Measurements from ENCODE around the gene GAGE12J.

GRCh38 chrX:49276671-49277534 lies 44.9 kb upstream of the GAGE12J start:
- TF ChIP-seq EP300 (IDR thresholded peaks at IDR 0.05; ENCODE audit: borderline replicate concordance) (no peak), REST (IDR thresholded peaks at IDR 0.05; ENCODE audit: low read depth) (no peak), RAD21 (IDR thresholded peaks at IDR 0.05; ENCODE audit: low read depth) (no peak), MAX (IDR thresholded peaks at IDR 0.05) (no peak), TAF1 (IDR thresholded peaks at IDR 0.05; ENCODE audit: low read depth) (no peak), EGR1 (IDR thresholded peaks at IDR 0.05) (no peak), USF1 (IDR thresholded peaks at IDR 0.05) (no peak), FOXM1 (IDR thresholded peaks at IDR 0.05; ENCODE audit: borderline replicate concordance, low read depth) (no peak), TCF12 (IDR thresholded peaks at IDR 0.05; ENCODE audit: low read depth) (no peak), CREB1 (IDR thresholded peaks at IDR 0.05; ENCODE audit: low read depth) (no peak), CEBPB (IDR thresholded peaks at IDR 0.05) (no peak)

Data from Ishikawa (cell line).